Keratinocyte (primary cell): ENCODE measurements around the gene PDE6G. TPM values are rescaled to one million over a fixed set of nuclear protein-coding genes. Genes with fewer than 3 reads are reported as not detected.

ENCODE experiments used
- DNase-seq: peaks from one replicate; pipeline ENCODE4 v3.0.0-alpha.2; 2011; ENCODE audit warnings: low read depth, missing footprints, low spot score
- FAIRE-seq: peaks from 2 replicates; lab custom pipeline; 2011; peaks lifted over from hg19 to GRCh38; lab: Jason Lieb, UNC
- H2AFZ ChIP-seq: 2 replicates; pipeline ENCODE4 v1.6.0; 2012; ENCODE audit warnings: low read length, control low read depth, inconsistent platforms; ENCODE audit not compliant: control insufficient read depth
- H3K27ac ChIP-seq: 2 replicates; pipeline ENCODE4 v1.5.1; 2011; ENCODE audit warnings: low read length; ENCODE audit not compliant: control insufficient read depth, insufficient read depth
- H3K27me3 ChIP-seq: 3 replicates; pipeline ENCODE4 v1.6.0; 2011; ENCODE audit warnings: low read length; ENCODE audit not compliant: control insufficient read depth, insufficient read depth; ENCODE audit errors: extremely low read depth
- H3K36me3 ChIP-seq, 2 experiments: 2 replicates in 1 of 2; 3 replicates in 1 of 2; pipeline ENCODE4 v1.5.1; 2011; ENCODE audit warnings: low read length in 2 of 2, mild to moderate bottlenecking in 1 of 2; ENCODE audit not compliant: control insufficient read depth in 2 of 2, insufficient read depth in 2 of 2; ENCODE audit errors: extremely low read depth in 1 of 2
- H3K4me1 ChIP-seq: 3 replicates; pipeline ENCODE4 v1.5.1; 2011; ENCODE audit warnings: low read length; ENCODE audit not compliant: control insufficient read depth, insufficient read depth; ENCODE audit errors: extremely low read depth
- H3K4me2 ChIP-seq: 3 replicates; pipeline ENCODE4 v1.6.0; 2011; ENCODE audit warnings: low read depth, low read length; ENCODE audit not compliant: control insufficient read depth, insufficient read depth; ENCODE audit errors: extremely low read depth
- H3K4me3 ChIP-seq, 3 experiments: fragments of 200-600 bp in 1 of 3; sonication (generic) in 1 of 3; 2 replicates in 2 of 3; 3 replicates in 1 of 3; pipeline ENCODE4 v1.5.1; 2011 to 2016; ENCODE audit warnings: low read length in 3 of 3, mild to moderate bottlenecking in 3 of 3, control low read depth in 2 of 3, inconsistent platforms in 1 of 3, low read depth in 1 of 3, mixed read lengths in 1 of 3, mixed run types in 1 of 3, moderate library complexity in 1 of 3; ENCODE audit not compliant: control insufficient read depth in 2 of 3, insufficient read depth in 2 of 3; ENCODE audit errors: extremely low read depth in 1 of 3
- H3K79me2 ChIP-seq: 2 replicates; pipeline ENCODE4 v1.6.0; 2012; ENCODE audit warnings: low read length; ENCODE audit not compliant: control insufficient read depth, insufficient read depth
- H3K9ac ChIP-seq: 3 replicates; pipeline ENCODE4 v1.6.0; 2011; ENCODE audit warnings: low read length; ENCODE audit not compliant: control insufficient read depth, insufficient read depth; ENCODE audit errors: extremely low read depth
- H3K9me1 ChIP-seq: 3 replicates; pipeline ENCODE4 v1.6.0; 2011; ENCODE audit warnings: low read length; ENCODE audit not compliant: control insufficient read depth, insufficient read depth; ENCODE audit errors: extremely low read depth
- H3K9me3 ChIP-seq: 2 replicates; pipeline ENCODE4 v1.5.1; 2012; ENCODE audit warnings: low read depth, low read length; ENCODE audit not compliant: control insufficient read depth
- H4K20me1 ChIP-seq: 3 replicates; pipeline ENCODE4 v1.6.0; 2011; ENCODE audit warnings: low read length; ENCODE audit not compliant: control insufficient read depth, insufficient read depth; ENCODE audit errors: extremely low read depth
- EZH2 ChIP-seq: IDR thresholded peaks from one replicate; pipeline ENCODE4 v1.6.1; 2012; ENCODE audit warnings: inconsistent platforms, mild to moderate bottlenecking, low read length, moderate library complexity
- dilution Hi-C: fragments of 300-500 bp; cut with MboI; formaldehyde crosslinking; loops from one replicate; pipeline ENCODE4 v1.7.0; 2020; ENCODE audit warnings: low sequenced_read_pairs; ENCODE audit not compliant: extremely low pct_ligation_motif_present
- polyA plus RNA-seq, 5 experiments: library from polyadenylated mRNA; depleted of rRNA in 3 of 5; stranded (reverse) in 3 of 5; stranded (forward) in 1 of 5; unstranded in 1 of 5; fragments of >200 nt; gene quantifications; 1 replicate in 1 of 5; 2 replicates in 3 of 5; 3 replicates in 1 of 5; pipeline versions ENCODE4 v1.2.1 to v1.2.3, GENCODE V29; 2011 to 2012; ENCODE audit warnings: missing spikeins in 2 of 5, low read depth in 1 of 5, low replicate concordance in 1 of 5
- TF ChIP-seq, protein P1 (sequence below), 3 experiments: IDR thresholded peaks in 1 of 3; conservative IDR thresholded peaks in 1 of 3; optimal IDR thresholded peaks in 1 of 3; 2 replicates in 2 of 3; 3 replicates in 1 of 3; pipeline versions ENCODE3 to v1.5.1; 2011; ENCODE audit warnings: low read length in 3 of 3, mild to moderate bottlenecking in 3 of 3, moderate library complexity in 2 of 3, control low read depth in 1 of 3, inconsistent platforms in 1 of 3; ENCODE audit not compliant: insufficient read depth in 2 of 3; ENCODE audit errors: extremely low read depth in 1 of 3

Gene PDE6G
- polyA plus RNA-seq, 1 donor (not counting 4 experiments of a cell fraction or from before 2014, with no cell fraction given) = not detected

DNA sequence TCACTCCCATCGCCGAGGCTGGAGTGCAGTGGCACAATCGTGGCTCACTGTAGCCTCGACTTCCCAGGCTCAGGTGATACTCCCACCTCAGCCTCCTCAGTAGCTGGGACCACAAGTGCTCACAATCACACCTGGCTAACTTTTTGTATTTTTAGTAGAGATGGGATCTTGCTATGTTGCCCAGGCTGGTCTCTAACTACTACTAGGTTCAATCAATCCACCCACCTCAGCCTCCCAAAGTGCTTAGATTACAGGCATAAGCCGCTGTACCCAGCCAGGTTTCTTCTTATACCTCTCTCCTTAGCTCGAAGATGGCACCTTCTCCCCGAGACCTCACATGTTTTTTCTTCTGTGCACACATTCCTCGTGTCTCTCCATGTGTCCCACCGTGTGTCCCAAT, 16.3 kb downstream of the PDE6G start:
- Histone ChIP-seq H3K9me3 (no peaks in the 10 kb centered on the region), H3K27me3 (no peaks in the 10 kb centered on the region), H3K4me3 (no peak overlapping the region), H3K4me1 (peaks cover 25% of the 10 kb centered on the region), H3K9me1 (no peaks in the 10 kb centered on the region), H3K79me2 (peaks cover 17% of the 10 kb centered on the region), H3K36me3 (no peaks in the 10 kb centered on the region), H4K20me1 (no peaks in the 10 kb centered on the region), H3K27ac (no peak overlapping the region), H2AFZ (no peak overlapping the region), H3K4me2 (no peak overlapping the region), H3K9ac (no peak overlapping the region)
- FAIRE-seq (no peak), DNase-seq (no peak)
- TF ChIP-seq, protein P1, sequence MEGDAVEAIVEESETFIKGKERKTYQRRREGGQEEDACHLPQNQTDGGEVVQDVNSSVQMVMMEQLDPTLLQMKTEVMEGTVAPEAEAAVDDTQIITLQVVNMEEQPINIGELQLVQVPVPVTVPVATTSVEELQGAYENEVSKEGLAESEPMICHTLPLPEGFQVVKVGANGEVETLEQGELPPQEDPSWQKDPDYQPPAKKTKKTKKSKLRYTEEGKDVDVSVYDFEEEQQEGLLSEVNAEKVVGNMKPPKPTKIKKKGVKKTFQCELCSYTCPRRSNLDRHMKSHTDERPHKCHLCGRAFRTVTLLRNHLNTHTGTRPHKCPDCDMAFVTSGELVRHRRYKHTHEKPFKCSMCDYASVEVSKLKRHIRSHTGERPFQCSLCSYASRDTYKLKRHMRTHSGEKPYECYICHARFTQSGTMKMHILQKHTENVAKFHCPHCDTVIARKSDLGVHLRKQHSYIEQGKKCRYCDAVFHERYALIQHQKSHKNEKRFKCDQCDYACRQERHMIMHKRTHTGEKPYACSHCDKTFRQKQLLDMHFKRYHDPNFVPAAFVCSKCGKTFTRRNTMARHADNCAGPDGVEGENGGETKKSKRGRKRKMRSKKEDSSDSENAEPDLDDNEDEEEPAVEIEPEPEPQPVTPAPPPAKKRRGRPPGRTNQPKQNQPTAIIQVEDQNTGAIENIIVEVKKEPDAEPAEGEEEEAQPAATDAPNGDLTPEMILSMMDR (optimal IDR thresholded peaks at IDR 0.05 in 1 of 3, IDR thresholded peaks at IDR 0.05 in 1 of 3, conservative IDR thresholded peaks at IDR 0.05 in 1 of 3; ENCODE audit: extremely low read depth in 1 of 3, insufficient read depth in 2 of 3, low read length in 3 of 3) = no peak
- no peak for TF ChIP-seq EZH2
- dilution Hi-C loops = no loop called here

DNA sequence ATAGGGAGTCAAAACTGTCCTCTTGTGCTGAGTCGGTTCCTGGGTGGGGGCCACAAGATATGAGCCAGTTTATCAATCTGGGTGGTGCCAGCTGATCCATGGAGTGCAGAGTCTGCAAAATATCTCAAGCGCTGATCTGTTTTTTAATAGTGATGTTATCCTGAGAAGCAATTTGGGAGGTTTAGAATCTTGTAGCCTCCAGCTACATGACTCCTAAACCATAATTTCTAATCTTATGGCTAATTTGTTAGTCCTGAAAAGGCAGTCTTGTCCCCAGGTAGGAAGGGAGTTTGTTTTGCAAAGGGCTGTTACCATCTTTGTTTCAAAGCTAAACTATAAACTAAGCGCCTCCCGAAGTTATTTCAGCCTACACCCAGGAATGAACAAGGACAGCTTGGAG, 17.7 kb downstream of the PDE6G start:
- Histone ChIP-seq H3K9me1 (no peaks in the 10 kb centered on the region), H2AFZ (no peak overlapping the region), H3K27me3 (no peaks in the 10 kb centered on the region), H3K4me1 (peaks cover 25% of the 10 kb centered on the region), H3K4me2 (no peak overlapping the region), H3K9me3 (no peaks in the 10 kb centered on the region), H3K9ac (no peak overlapping the region), H3K4me3 (no peak overlapping the region), H3K36me3 (peaks cover 0 to 2% of the 10 kb centered on the region in 2 experiments), H3K79me2 (peaks cover 30% of the 10 kb centered on the region), H4K20me1 (no peaks in the 10 kb centered on the region), H3K27ac (no peak overlapping the region)
- dilution Hi-C loops = no loop called here
- FAIRE-seq (no peak), DNase-seq (no peak)
- no peak for TF ChIP-seq EZH2
- TF ChIP-seq, protein P1 (optimal IDR thresholded peaks at IDR 0.05 in 1 of 3, IDR thresholded peaks at IDR 0.05 in 1 of 3, conservative IDR thresholded peaks at IDR 0.05 in 1 of 3; ENCODE audit: extremely low read depth in 1 of 3, insufficient read depth in 2 of 3, low read length in 3 of 3) = no peak
